Vagina (tissue), 2 donors: ENCODE measurements around the gene CCDC68.

Experiments used
- POLR2AphosphoS5 ChIP-seq, 2 donors: sonication (generic); formaldehyde crosslinking; IDR thresholded peaks; one replicate each; pipeline ENCODE4 v1.9.0; 2017; ENCODE audit warnings: antibody characterized with exemption in 2 of 2, mild to moderate bottlenecking in 2 of 2, low read depth in 1 of 2; ENCODE audit not compliant: insufficient read depth in 1 of 2
- TF ChIP-seq, protein P1 (sequence below), 3 experiments: fragments of 450-650 bp in 2 of 3; fragments of 200-600 bp in 1 of 3; sonication (generic) in 1 of 3; IDR thresholded peaks; one replicate each; pipeline ENCODE4 v1.5.1; 2017 to 2019; ENCODE audit warnings: antibody characterized with exemption in 3 of 3, mild to moderate bottlenecking in 2 of 3, moderate library complexity in 2 of 3

DNA sequence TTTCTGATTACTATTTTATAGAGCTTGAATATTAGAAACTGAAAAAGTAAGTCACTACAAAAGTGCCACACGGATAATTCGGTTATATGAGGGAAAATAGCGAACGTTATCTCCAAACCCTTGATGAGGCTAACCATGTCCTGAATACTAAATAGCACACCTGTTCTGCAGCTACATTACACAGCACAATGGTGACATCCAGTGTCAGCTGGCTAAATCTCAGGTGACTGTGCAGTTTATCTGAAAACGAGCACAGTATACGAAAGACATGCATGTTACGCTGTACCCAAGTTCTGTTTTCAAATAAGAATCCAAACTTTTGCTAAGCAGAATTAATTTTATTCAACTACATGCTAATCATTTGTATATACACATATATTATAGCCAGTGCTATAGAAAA, 9.0 kb downstream of the CCDC68 start:
- no peak for TF ChIP-seq POLR2AphosphoS5 (IDR thresholded peaks at IDR 0.05; ENCODE audit: insufficient read depth in 1 of 2, low read depth in 1 of 2)
- TF ChIP-seq, protein P1, sequence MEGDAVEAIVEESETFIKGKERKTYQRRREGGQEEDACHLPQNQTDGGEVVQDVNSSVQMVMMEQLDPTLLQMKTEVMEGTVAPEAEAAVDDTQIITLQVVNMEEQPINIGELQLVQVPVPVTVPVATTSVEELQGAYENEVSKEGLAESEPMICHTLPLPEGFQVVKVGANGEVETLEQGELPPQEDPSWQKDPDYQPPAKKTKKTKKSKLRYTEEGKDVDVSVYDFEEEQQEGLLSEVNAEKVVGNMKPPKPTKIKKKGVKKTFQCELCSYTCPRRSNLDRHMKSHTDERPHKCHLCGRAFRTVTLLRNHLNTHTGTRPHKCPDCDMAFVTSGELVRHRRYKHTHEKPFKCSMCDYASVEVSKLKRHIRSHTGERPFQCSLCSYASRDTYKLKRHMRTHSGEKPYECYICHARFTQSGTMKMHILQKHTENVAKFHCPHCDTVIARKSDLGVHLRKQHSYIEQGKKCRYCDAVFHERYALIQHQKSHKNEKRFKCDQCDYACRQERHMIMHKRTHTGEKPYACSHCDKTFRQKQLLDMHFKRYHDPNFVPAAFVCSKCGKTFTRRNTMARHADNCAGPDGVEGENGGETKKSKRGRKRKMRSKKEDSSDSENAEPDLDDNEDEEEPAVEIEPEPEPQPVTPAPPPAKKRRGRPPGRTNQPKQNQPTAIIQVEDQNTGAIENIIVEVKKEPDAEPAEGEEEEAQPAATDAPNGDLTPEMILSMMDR (IDR thresholded peaks at IDR 0.05), result no peak
